ENCODE results near the gene ZNF878. TPM values are rescaled to one million over a fixed set of nuclear protein-coding genes. Genes with fewer than 3 reads are reported as not detected.

ZNF878 gene
- 0.15 and 0.17 TPM in 2 replicates for total RNA-seq

DNA sequence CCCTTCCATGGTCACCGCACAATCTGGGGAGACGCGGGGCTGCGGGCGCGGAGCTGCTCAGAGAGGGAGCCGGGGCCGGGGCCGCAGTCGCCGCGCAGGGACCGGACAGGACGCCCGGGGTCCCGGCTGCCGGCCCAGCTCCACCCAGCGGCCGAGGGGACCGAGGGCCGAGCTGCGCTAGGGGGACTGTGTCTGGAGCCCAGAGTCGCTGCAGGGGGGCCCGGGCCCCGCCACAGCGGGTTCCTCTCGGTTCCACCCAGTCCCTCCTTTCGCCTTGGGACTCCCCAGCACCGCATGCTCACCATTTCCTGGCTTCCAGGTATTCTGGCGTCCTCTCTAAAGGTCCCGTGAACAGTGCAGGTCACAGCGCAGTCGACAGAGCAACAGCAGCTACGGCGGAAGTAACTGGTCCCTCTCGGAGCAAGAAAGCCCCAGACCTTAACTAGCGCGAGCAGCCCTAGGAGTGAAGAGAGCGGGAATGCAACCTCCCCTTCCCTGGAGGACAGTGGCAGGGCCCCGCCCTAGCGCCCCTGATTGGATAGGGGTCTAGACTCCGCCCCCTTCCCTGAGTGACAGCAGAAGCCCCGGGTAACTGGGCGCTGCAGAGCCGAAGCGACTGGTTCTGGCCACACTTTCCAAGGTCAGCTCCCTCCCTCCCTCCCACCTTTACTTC, at the start of gene ZNF878:
ZNF878 (minus strand) TSS at position 465 of the 673 bp plus-strand sequence; CDS start at position 305, 160 bp downstream.

GRCh38 chr19:12064590-12065538, 12.1 kb upstream of the ZNF878 start, which contains the start of gene ZNF844:
Gene ZNF844, plus strand, starts transcription at chr19:12064731. Its CDS starts 143 bp downstream, at chr19:12064874.

GRCh38 chr19:12035220-12036172, 17.3 kb downstream of the ZNF878 start, which contains the start of gene ZNF433:
Gene ZNF433, minus strand, starts transcription at chr19:12035679. Its CDS starts 140 bp downstream, at chr19:12035539.

Other genes starting within 250 kb of the ZNF878 start
- gene ZNF440, start 238.7 kb downstream of the ZNF878 start, total RNA-seq: 2.9 and 3.1 TPM in 2 replicates
- 3.0 and 3.1 TPM in 2 replicates for gene ZNF439, start 204.2 kb downstream of the ZNF878 start, total RNA-seq
- gene ZNF69, start 165.2 kb downstream of the ZNF878 start, total RNA-seq: 1.8 and 2.7 TPM in 2 replicates
- gene ZNF700, start 127.9 kb downstream of the ZNF878 start, total RNA-seq: 3.9 and 5.4 TPM in 2 replicates
- 0.17 and 0.59 TPM in 2 replicates for gene ZNF763, start 87.9 kb downstream of the ZNF878 start, total RNA-seq
- gene ZNF433, start 17.3 kb downstream of the ZNF878 start, total RNA-seq: 2.4 and 2.7 TPM in 2 replicates
- 2.4 and 2.7 TPM in 2 replicates for gene ZNF844, start 11.8 kb upstream of the ZNF878 start, total RNA-seq
- gene ZNF20, start 87.4 kb upstream of the ZNF878 start, total RNA-seq: 2.5 and 3.4 TPM in 2 replicates
- 3.7 TPM in 2 replicates for gene ZNF625, start 103.8 kb upstream of the ZNF878 start, total RNA-seq
- gene ZNF136, start 110.1 kb upstream of the ZNF878 start, total RNA-seq: 1.5 and 2.2 TPM in 2 replicates
- 2.4 and 3.1 TPM in 2 replicates for gene ZNF44, start 241.9 kb upstream of the ZNF878 start, total RNA-seq

Data from bronchus fibroblast of lung (primary cell).